ENCODE data around the gene DSP. TPM values are rescaled to one million over a fixed set of nuclear protein-coding genes. Genes with fewer than 3 reads are reported as not detected.
A peak's percentile ranks its signal among the peaks of the same experiment; 100 is the strongest.

Gene DSP
- total RNA-seq, 2 donors from 2014 or later, result 0.14 TPM; not detected in 1

GRCh38 chr6:7604003-7604402 lies 62.5 kb downstream of the DSP start:
- H3K27ac Mint-ChIP-seq, result peak overlapping the region in 1 of 2 donors; percentile 63
- peaks cover 23 to 28% of the 10 kb centered on the region in 2 donors for H3K36me3 Mint-ChIP-seq
- ATAC-seq, result peak in 1 of 2 donors; percentile 25
- DNase-seq (ENCODE audit: low spot score in 2 of 2), result no peak
- H3K9me3 Mint-ChIP-seq, result no peaks in the 10 kb centered on the region

GRCh38 chr6:7604506-7604905 lies 63.0 kb downstream of the DSP start:
- H3K36me3 Mint-ChIP-seq, result peaks cover 23 to 28% of the 10 kb centered on the region in 2 donors
- H3K9me3 Mint-ChIP-seq, result no peaks in the 10 kb centered on the region
- H3K27ac Mint-ChIP-seq, result peak overlapping the region in 1 of 2 donors; percentile 63
- no peak for DNase-seq (ENCODE audit: low spot score in 2 of 2)
- ATAC-seq, result peak; percentile 90 to 97

GRCh38 chr6:7615611-7616383 lies 74.3 kb downstream of the DSP start:
- peak; percentile 45 to 82 for ATAC-seq
- H3K27ac Mint-ChIP-seq, result no peak overlapping the region
- no peaks in the 10 kb centered on the region for H3K36me3 Mint-ChIP-seq
- DNase-seq (ENCODE audit: low spot score in 2 of 2), result peak in 1 of 2 donors; percentile 42
- no peaks in the 10 kb centered on the region for H3K9me3 Mint-ChIP-seq

- DNase-seq (ENCODE audit: low spot score in 2 of 2), result peak in 1 of 2 donors; percentile 20
Observed at GRCh38 chr6:7617801-7618764, 76.6 kb downstream of the DSP start.

GRCh38 chr6:7621761-7622160 lies 80.3 kb downstream of the DSP start:
- DNase-seq (ENCODE audit: low spot score in 2 of 2) (no peak), ATAC-seq (no peak)
- H3K9me3 Mint-ChIP-seq, result no peaks in the 10 kb centered on the region
- no peaks in the 10 kb centered on the region for H3K36me3 Mint-ChIP-seq
- H3K27ac Mint-ChIP-seq, result no peak overlapping the region

More at GRCh38 chr6:7617801-7618764, 76.6 kb downstream of the DSP start:
- Mint-ChIP-seq H3K9me3 (no peaks in the 10 kb centered on the region), H3K36me3 (no peaks in the 10 kb centered on the region), H3K27ac (peak overlapping the region; percentile 12 to 15)
- peak; percentile 50 to 62 for ATAC-seq

- no peaks in the 10 kb centered on the region for H3K36me3 Mint-ChIP-seq
- ATAC-seq, result no peak
Observed at GRCh38 chr6:7624796-7625710, 83.6 kb downstream of the DSP start.

GRCh38 chr6:7628479-7628878 lies 87.0 kb downstream of the DSP start:
- ATAC-seq, result no peak
- H3K36me3 Mint-ChIP-seq, result no peaks in the 10 kb centered on the region
- no peaks in the 10 kb centered on the region for H3K9me3 Mint-ChIP-seq
- DNase-seq (ENCODE audit: low spot score in 2 of 2), result no peak
- no peak overlapping the region for H3K27ac Mint-ChIP-seq

More at GRCh38 chr6:7624796-7625710, 83.6 kb downstream of the DSP start:
- H3K9me3 Mint-ChIP-seq, result no peaks in the 10 kb centered on the region
- no peak overlapping the region for H3K27ac Mint-ChIP-seq
- DNase-seq (ENCODE audit: low spot score in 2 of 2), result no peak

GRCh38 chr6:7628909-7629308 lies 87.4 kb downstream of the DSP start:
- H3K9me3 Mint-ChIP-seq, result no peaks in the 10 kb centered on the region
- no peak for DNase-seq (ENCODE audit: low spot score in 2 of 2)
- H3K36me3 Mint-ChIP-seq, result no peaks in the 10 kb centered on the region
- H3K27ac Mint-ChIP-seq, result no peak overlapping the region
- ATAC-seq, result no peak

- DNase-seq (ENCODE audit: low spot score in 2 of 2) (no peak), ATAC-seq (no peak)
- Mint-ChIP-seq H3K27ac (no peak overlapping the region), H3K36me3 (no peaks in the 10 kb centered on the region), H3K9me3 (no peaks in the 10 kb centered on the region)
Observed at GRCh38 chr6:7629321-7629720, 87.8 kb downstream of the DSP start.

- DNase-seq (ENCODE audit: low spot score in 2 of 2) (no peak), ATAC-seq (no peak)
- H3K36me3 Mint-ChIP-seq, result no peaks in the 10 kb centered on the region
- H3K9me3 Mint-ChIP-seq, result no peaks in the 10 kb centered on the region
- no peak overlapping the region for H3K27ac Mint-ChIP-seq
Observed at GRCh38 chr6:7630792-7631191, 89.3 kb downstream of the DSP start.

- H3K36me3 Mint-ChIP-seq, result no peaks in the 10 kb centered on the region
- no peak for DNase-seq (ENCODE audit: low spot score in 2 of 2)
Observed at GRCh38 chr6:7631466-7631865, 90.0 kb downstream of the DSP start.

GRCh38 chr6:7632501-7633290 lies 91.2 kb downstream of the DSP start:
- no peaks in the 10 kb centered on the region for H3K9me3 Mint-ChIP-seq
- ATAC-seq (no peak), DNase-seq (ENCODE audit: low spot score in 2 of 2) (no peak)
- no peak overlapping the region for H3K27ac Mint-ChIP-seq
- no peaks in the 10 kb centered on the region for H3K36me3 Mint-ChIP-seq

More at GRCh38 chr6:7631466-7631865, 90.0 kb downstream of the DSP start:
- no peak for ATAC-seq
- Mint-ChIP-seq H3K27ac (no peak overlapping the region), H3K9me3 (no peaks in the 10 kb centered on the region)

GRCh38 chr6:7633361-7633760 lies 91.9 kb downstream of the DSP start:
- Mint-ChIP-seq H3K36me3 (no peaks in the 10 kb centered on the region), H3K9me3 (no peaks in the 10 kb centered on the region), H3K27ac (no peak overlapping the region)
- ATAC-seq (no peak), DNase-seq (ENCODE audit: low spot score in 2 of 2) (no peak)

GRCh38 chr6:7636151-7636550 lies 94.7 kb downstream of the DSP start:
- Mint-ChIP-seq H3K9me3 (no peaks in the 10 kb centered on the region), H3K27ac (no peak overlapping the region), H3K36me3 (no peaks in the 10 kb centered on the region)
- no peak for ATAC-seq
- DNase-seq (ENCODE audit: low spot score in 2 of 2), result no peak
